Measurements from ENCODE around the gene RHNO1.

DNA sequence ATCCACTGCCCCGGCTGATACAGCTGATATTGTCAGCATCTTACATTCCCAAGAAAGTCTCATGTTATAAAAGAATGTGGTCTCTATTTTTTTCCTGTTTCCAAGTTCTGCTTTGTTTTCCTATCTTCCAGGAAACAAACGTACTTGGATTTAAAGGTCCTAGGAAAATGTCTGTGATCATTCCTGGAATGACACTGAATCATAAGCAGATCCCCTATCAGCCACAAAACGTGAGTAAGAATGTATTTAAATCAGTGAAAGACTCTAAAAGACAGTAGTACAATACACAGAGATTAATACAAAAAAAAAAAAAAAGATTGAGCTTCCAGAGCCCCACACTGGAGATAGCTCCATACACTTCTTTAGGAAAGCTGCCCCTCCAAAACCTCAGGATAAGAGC is 60.5 kb downstream of the RHNO1 start:
- TF ChIP-seq, protein P1, sequence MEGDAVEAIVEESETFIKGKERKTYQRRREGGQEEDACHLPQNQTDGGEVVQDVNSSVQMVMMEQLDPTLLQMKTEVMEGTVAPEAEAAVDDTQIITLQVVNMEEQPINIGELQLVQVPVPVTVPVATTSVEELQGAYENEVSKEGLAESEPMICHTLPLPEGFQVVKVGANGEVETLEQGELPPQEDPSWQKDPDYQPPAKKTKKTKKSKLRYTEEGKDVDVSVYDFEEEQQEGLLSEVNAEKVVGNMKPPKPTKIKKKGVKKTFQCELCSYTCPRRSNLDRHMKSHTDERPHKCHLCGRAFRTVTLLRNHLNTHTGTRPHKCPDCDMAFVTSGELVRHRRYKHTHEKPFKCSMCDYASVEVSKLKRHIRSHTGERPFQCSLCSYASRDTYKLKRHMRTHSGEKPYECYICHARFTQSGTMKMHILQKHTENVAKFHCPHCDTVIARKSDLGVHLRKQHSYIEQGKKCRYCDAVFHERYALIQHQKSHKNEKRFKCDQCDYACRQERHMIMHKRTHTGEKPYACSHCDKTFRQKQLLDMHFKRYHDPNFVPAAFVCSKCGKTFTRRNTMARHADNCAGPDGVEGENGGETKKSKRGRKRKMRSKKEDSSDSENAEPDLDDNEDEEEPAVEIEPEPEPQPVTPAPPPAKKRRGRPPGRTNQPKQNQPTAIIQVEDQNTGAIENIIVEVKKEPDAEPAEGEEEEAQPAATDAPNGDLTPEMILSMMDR (IDR thresholded peaks at IDR 0.05), result no peak
- TF ChIP-seq POLR2A (IDR thresholded peaks at IDR 0.05) (no peak), POLR2AphosphoS5 (IDR thresholded peaks at IDR 0.05) (no peak)

Data from upper lobe of left lung (tissue), 4 donors.